ENCODE results near the gene SLC6A2. TPM values are rescaled to one million over a fixed set of nuclear protein-coding genes. Genes with fewer than 3 reads are reported as not detected.

Gene SLC6A2
- total RNA-seq, 4 donors from 2014 or later, result 18.4 to 30.2 (median 23.0) TPM

DNA sequence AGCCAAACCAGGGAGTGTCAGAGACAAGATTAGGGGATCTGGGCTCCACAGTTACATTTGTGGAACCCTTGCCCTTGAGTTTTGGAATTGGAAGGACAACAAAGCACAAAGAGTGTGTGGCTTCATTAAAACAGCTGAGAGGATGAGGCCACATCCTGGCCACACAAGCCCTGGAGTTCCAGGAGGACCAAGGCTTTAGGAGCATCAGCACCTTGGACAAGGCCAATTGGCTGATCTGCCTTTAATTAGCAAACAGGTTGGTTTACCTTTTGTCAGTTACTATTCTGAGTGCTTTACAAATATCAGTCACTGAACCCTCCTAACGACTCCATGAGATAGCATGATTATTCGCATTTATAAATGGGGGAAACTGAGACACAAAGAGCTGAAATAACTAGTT, 54.7 kb downstream of the SLC6A2 start:
- Histone ChIP-seq H3K27ac (no peak overlapping the region), H3K36me3 (no peaks in the 10 kb centered on the region), H3K4me1 (no peaks in the 10 kb centered on the region), H3K9me3 (no peaks in the 10 kb centered on the region), H3K27me3 (peaks cover 5% of the 10 kb centered on the region), H3K4me3 (no peak overlapping the region)
- TF ChIP-seq POLR2AphosphoS5 (IDR thresholded peaks at IDR 0.05) (no peak), POLR2A (IDR thresholded peaks at IDR 0.05) (no peak), EP300 (IDR thresholded peaks at IDR 0.05) (no peak)
- TF ChIP-seq, protein P1, sequence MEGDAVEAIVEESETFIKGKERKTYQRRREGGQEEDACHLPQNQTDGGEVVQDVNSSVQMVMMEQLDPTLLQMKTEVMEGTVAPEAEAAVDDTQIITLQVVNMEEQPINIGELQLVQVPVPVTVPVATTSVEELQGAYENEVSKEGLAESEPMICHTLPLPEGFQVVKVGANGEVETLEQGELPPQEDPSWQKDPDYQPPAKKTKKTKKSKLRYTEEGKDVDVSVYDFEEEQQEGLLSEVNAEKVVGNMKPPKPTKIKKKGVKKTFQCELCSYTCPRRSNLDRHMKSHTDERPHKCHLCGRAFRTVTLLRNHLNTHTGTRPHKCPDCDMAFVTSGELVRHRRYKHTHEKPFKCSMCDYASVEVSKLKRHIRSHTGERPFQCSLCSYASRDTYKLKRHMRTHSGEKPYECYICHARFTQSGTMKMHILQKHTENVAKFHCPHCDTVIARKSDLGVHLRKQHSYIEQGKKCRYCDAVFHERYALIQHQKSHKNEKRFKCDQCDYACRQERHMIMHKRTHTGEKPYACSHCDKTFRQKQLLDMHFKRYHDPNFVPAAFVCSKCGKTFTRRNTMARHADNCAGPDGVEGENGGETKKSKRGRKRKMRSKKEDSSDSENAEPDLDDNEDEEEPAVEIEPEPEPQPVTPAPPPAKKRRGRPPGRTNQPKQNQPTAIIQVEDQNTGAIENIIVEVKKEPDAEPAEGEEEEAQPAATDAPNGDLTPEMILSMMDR (IDR thresholded peaks at IDR 0.05), result no peak
- 41% methylated on average over 2 of the region's 2 CpGs for WGBS
- DNase-seq (ENCODE audit: low spot score in 2 of 2), result no peak

DNA sequence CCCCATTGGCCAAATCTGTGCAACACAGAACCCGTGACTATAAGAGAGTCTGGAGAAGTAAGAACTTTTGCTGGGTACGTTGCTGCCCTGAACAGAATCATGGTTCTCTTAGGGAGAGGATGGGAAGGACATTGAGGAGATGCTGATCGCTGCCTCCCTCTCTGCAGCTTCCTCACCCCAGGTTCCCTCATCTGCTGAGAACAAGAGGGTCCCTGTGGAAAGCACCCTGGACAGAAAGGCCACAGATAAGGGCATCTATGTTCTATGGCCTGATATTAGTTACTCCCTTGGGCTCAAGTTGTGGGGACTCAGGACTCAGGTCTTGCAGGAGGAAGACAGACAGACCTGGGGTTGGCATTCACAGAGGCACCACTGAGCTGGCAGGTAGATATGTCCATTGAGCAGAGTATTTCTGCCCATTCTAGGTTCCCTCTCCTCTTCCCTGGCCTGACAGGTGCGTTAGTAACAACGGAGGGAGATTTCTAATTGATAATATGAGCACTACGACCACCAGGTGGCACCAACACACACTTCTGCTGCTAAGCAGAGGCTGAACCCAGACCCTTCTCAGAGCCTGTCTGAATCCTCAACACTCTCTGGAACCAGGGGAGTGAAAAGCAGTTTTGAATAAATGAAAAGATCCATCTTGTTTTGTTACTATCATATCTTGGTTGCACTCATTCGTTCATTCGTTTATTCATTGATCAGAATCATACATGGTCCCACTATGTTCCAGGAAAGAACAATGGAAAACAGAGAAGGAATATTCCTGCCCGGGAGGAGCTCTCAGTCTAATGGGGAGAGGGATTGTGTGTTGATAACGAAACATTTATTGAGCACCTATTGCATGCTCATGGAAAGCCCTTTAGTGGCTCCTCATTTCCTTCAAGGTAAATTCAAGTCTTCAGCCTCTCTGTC, 56.4 kb downstream of the SLC6A2 start:
- DNase-seq (ENCODE audit: low spot score in 2 of 2), result no peak
- Histone ChIP-seq H3K27me3 (peaks cover 5% of the 10 kb centered on the region), H3K4me3 (no peak overlapping the region), H3K27ac (no peak overlapping the region), H3K9me3 (no peaks in the 10 kb centered on the region), H3K4me1 (no peaks in the 10 kb centered on the region), H3K36me3 (no peaks in the 10 kb centered on the region)
- WGBS, result 32% methylated on average over 10 of the region's 10 CpGs
- TF ChIP-seq EP300 (IDR thresholded peaks at IDR 0.05), result no peak
- TF ChIP-seq, protein P1 (IDR thresholded peaks at IDR 0.05), result peak; percentile 55 to 66

GRCh38 chr16:55713103-55713502, 57.3 kb downstream of the SLC6A2 start:
- Histone ChIP-seq H3K4me3 (no peak overlapping the region), H3K27me3 (peaks cover 7% of the 10 kb centered on the region), H3K9me3 (no peaks in the 10 kb centered on the region), H3K4me1 (no peaks in the 10 kb centered on the region), H3K27ac (no peak overlapping the region), H3K36me3 (no peaks in the 10 kb centered on the region)
- 82% methylated on average over 1 of the region's 1 CpG for WGBS
- TF ChIP-seq, protein P1 (IDR thresholded peaks at IDR 0.05), result no peak
- TF ChIP-seq POLR2AphosphoS5 (IDR thresholded peaks at IDR 0.05) (no peak), EP300 (IDR thresholded peaks at IDR 0.05) (no peak), POLR2A (IDR thresholded peaks at IDR 0.05) (no peak)
- no peak for DNase-seq (ENCODE audit: low spot score in 2 of 2)

DNA sequence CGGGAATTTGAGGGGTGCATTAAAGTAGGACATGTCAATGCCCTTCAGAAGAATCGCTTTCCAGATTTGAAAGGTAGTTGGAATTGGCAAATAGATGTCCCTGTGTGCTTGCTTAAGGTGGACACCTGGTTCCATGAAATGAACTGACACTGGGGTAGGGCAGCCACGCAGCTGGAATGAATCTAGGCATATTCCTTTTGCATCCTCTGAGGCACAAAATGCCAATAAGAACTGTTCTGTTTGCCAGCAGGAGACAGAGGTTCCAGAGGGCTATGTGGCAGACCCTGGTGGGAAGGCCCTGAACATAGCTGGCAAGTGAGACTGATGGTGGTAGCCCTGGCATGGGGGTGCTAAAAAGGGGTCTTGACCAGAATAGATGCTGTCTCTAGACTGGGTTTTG, 61.5 kb downstream of the SLC6A2 start:
- TF ChIP-seq, protein P1 (IDR thresholded peaks at IDR 0.05), result no peak
- TF ChIP-seq POLR2AphosphoS5 (IDR thresholded peaks at IDR 0.05), result no peak
- TF ChIP-seq EP300 (IDR thresholded peaks at IDR 0.05), result no peak
- no peak for TF ChIP-seq POLR2A (IDR thresholded peaks at IDR 0.05)
- DNase-seq (ENCODE audit: low spot score in 2 of 2), result no peak
- Histone ChIP-seq H3K27me3 (peaks cover 6% of the 10 kb centered on the region), H3K27ac (no peak overlapping the region), H3K4me1 (no peaks in the 10 kb centered on the region), H3K4me3 (no peak overlapping the region), H3K36me3 (no peaks in the 10 kb centered on the region), H3K9me3 (no peaks in the 10 kb centered on the region)
- 95% methylated on average over 3 of the region's 3 CpGs for WGBS

DNA sequence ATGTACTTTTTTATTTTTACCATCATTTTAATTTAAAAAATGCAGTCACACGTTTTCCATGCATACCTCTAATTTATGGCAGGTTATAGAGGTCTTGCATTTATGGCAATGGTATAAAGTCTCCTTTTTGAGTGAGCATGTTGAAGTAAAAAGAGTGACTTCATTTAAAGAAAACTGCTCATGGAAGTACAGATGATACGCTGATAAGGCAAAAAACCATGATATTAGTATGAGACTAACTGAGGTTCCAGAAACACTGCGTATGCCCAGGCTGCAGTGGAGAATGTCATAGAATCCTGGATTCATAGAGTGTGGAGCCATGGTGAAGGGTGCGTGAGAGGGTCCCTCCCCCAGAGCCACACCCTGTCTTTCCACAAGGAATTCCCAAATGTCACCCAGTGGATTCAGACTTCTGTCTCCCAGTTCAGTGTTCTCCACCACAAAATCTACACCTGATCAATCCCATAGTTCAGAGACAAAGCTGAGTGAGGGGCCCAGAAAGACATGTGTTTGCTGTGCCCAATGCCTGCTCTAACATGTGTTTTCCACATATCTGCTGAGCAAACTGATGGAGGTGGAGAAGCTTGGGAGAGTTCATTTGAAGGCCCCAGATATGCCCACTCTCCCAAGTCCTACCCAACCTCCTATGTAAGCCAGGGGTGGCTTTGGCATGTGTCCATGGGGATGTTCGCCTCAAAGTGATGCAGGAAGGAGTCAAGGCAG, 69.4 kb downstream of the SLC6A2 start:
- no peak for DNase-seq (ENCODE audit: low spot score in 2 of 2)
- no peak overlapping the region for H3K4me3 ChIP-seq
- TF ChIP-seq POLR2AphosphoS5 (IDR thresholded peaks at IDR 0.05) (no peak), EP300 (IDR thresholded peaks at IDR 0.05) (no peak), POLR2A (IDR thresholded peaks at IDR 0.05) (no peak)
- TF ChIP-seq, protein P1 (IDR thresholded peaks at IDR 0.05), result no peak
- no peaks in the 10 kb centered on the region for H3K27me3 ChIP-seq
- 79% methylated on average over 5 of the region's 5 CpGs for WGBS
- H3K36me3 ChIP-seq, result no peaks in the 10 kb centered on the region
- no peaks in the 10 kb centered on the region for H3K9me3 ChIP-seq
- H3K27ac ChIP-seq, result no peak overlapping the region
- H3K4me1 ChIP-seq, result peaks cover 3% of the 10 kb centered on the region

Measured in suprapubic skin (tissue), 4 donors.